Mammary epithelial cell (primary cell): Measurements from ENCODE around the gene CDADC1.

Experiments
- EZH2 ChIP-seq: IDR thresholded peaks from 2 replicates; pipeline ENCODE4 v1.6.1; 2012; ENCODE audit warnings: low read length, inconsistent platforms, borderline replicate concordance
- TF ChIP-seq, protein P1 (sequence below), 2 donors: IDR thresholded peaks in 1 of 2; conservative IDR thresholded peaks in 1 of 2; 2 replicates each; pipeline ENCODE4 v1.5.1; 2011 to 2012; ENCODE audit warnings: inconsistent platforms in 2 of 2, low read length in 2 of 2, mild to moderate bottlenecking in 2 of 2, control low read depth in 1 of 2, low read depth in 1 of 2; ENCODE audit not compliant: insufficient read depth in 1 of 2; ENCODE audit errors: extremely low read depth in 1 of 2

DNA sequence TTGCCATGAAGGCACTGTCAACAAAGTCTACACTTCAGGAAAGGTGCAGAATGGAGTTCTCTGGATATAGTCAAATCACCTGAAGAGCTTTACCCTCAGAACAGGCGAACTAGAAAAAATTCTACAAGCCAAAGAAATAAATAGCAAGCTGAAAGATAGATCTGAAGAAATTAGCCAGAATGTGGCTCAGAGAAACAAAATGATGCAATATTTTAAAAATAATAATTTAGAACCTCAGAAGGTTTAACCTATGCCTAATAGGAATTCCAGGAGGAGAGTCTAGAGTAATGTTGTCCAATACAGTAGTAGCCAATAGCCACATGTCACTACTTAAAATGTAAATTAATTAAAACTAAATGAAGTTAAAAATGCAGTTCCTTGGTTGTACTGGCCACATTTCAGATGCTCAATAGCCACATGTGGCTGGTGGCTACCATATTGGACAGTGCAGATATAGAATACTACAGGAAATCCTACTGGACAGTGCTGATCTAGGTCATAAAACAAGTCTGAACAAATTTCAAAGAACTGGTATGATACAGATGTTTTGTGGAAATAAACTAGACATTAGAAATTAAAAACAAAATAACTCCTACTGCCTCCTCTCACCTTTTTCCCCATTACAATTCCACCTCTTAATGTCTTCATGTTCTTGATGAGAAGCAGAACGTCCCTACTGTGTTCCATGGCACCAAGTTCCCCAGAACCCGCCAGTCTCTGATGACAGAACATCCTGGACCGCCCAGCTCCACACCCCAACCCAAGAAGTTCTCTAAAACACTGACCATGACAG lies 679 bp upstream of the CDADC1 start:
- TF ChIP-seq, protein P1, sequence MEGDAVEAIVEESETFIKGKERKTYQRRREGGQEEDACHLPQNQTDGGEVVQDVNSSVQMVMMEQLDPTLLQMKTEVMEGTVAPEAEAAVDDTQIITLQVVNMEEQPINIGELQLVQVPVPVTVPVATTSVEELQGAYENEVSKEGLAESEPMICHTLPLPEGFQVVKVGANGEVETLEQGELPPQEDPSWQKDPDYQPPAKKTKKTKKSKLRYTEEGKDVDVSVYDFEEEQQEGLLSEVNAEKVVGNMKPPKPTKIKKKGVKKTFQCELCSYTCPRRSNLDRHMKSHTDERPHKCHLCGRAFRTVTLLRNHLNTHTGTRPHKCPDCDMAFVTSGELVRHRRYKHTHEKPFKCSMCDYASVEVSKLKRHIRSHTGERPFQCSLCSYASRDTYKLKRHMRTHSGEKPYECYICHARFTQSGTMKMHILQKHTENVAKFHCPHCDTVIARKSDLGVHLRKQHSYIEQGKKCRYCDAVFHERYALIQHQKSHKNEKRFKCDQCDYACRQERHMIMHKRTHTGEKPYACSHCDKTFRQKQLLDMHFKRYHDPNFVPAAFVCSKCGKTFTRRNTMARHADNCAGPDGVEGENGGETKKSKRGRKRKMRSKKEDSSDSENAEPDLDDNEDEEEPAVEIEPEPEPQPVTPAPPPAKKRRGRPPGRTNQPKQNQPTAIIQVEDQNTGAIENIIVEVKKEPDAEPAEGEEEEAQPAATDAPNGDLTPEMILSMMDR (conservative IDR thresholded peaks at IDR 0.05 in 1 of 2, IDR thresholded peaks at IDR 0.05 in 1 of 2; ENCODE audit: extremely low read depth in 1 of 2, insufficient read depth in 1 of 2, low read depth in 1 of 2, low read length in 2 of 2): no peak
- no peak for TF ChIP-seq EZH2
